Hepatocyte (in vitro differentiated cells): ENCODE data around the gene TBC1D25. TPM values are rescaled to one million over a fixed set of nuclear protein-coding genes. Genes with fewer than 3 reads are reported as not detected.
"Not testable (repeated sequence)": the region's sequence is repeated elsewhere in the genome, so short reads cannot be mapped to it uniquely, and the experiment has no call there.

ENCODE experiments used
- DNase-seq: peaks from one replicate; pipeline ENCODE4 v3.0.0-alpha.2; 2016; ENCODE audit warnings: low spot score
- H2AFZ ChIP-seq: fragments of 200-600 bp; sonication (generic); 2 replicates; pipeline ENCODE4 v1.6.0; 2016; ENCODE audit warnings: antibody characterized with exemption, mild to moderate bottlenecking
- H3K27ac ChIP-seq: fragments of 200-600 bp; sonication (generic); 2 replicates; pipeline ENCODE4 v1.5.1; 2016; ENCODE audit warnings: mild to moderate bottlenecking
- H3K27me3 ChIP-seq: fragments of 200-600 bp; sonication (generic); 2 replicates; pipeline ENCODE4 v1.6.1; 2016
- H3K36me3 ChIP-seq: fragments of 200-600 bp; sonication (generic); replicated peaks from 2 replicates; pipeline ENCODE4 v1.5.1; 2016; ENCODE audit warnings: low read depth; ENCODE audit not compliant: insufficient read depth
- H3K4me1 ChIP-seq: fragments of 200-600 bp; sonication (generic); 2 replicates; pipeline ENCODE4 v1.5.1; 2016; ENCODE audit warnings: mild to moderate bottlenecking, moderate library complexity; ENCODE audit not compliant: insufficient read depth
- H3K4me2 ChIP-seq: fragments of 200-600 bp; sonication (generic); 2 replicates; pipeline ENCODE4 v1.6.0; 2016
- H3K4me3 ChIP-seq: fragments of 200-600 bp; sonication (generic); 2 replicates; pipeline ENCODE4 v1.5.1; 2016; ENCODE audit warnings: mild to moderate bottlenecking
- H3K79me2 ChIP-seq: fragments of 200-600 bp; sonication (generic); 2 replicates; pipeline ENCODE4 v1.6.0; 2017; ENCODE audit warnings: mild to moderate bottlenecking
- H3K9me2 ChIP-seq: fragments of 200-600 bp; sonication (generic); replicated peaks from 2 replicates; pipeline ENCODE4 v1.6.0; 2017; ENCODE audit warnings: mild to moderate bottlenecking; ENCODE audit not compliant: insufficient read depth
- H3K9me3 ChIP-seq: fragments of 200-600 bp; sonication (generic); 2 replicates; pipeline ENCODE4 v1.5.1; 2016; ENCODE audit warnings: low read depth, mild to moderate bottlenecking
- H4K20me1 ChIP-seq: fragments of 200-600 bp; sonication (generic); 2 replicates; pipeline ENCODE4 v1.6.0; 2016; ENCODE audit warnings: mild to moderate bottlenecking; ENCODE audit not compliant: insufficient read depth, poor library complexity, severe bottlenecking
- EZH2 ChIP-seq: fragments of 200-600 bp; sonication (generic); IDR thresholded peaks from 2 replicates; pipeline ENCODE4 v1.6.1; 2016; ENCODE audit warnings: antibody characterized with exemption, mild to moderate bottlenecking, borderline replicate concordance
- EZH2phosphoT487 ChIP-seq: fragments of 200-600 bp; sonication (generic); IDR thresholded peaks from one replicate; pipeline ENCODE4 v1.6.1; 2018; ENCODE audit warnings: antibody characterized with exemption, mild to moderate bottlenecking, low read depth, moderate library complexity; ENCODE audit not compliant: unreplicated experiment, severe bottlenecking
- WGBS: methylation state at CpG from one replicate; pipeline ENCODE4 v1.1.6; 2016; ENCODE audit warnings: low lambda C conversion rate; ENCODE audit errors: missing lambda C conversion rate; 5-methylcytosine and 5-hydroxymethylcytosine counted together
- polyA plus RNA-seq: library from polyadenylated mRNA; unstranded; fragments of >200 nt; fragmentation: Nextera tagmentation; extraction: Ambion mirVana; gene quantifications from 2 replicates; pipeline ENCODE4 v1.2.1, GENCODE V29; 2016
- total RNA-seq: library from RNA; depleted of rRNA; stranded (reverse); fragments of >200 nt; gene quantifications from 2 replicates; pipeline ENCODE4 v1.2.3, GENCODE V29; 2014
- TF ChIP-seq, protein P1 (sequence below): fragments of 200-600 bp; sonication (generic); IDR thresholded peaks from 2 replicates; pipeline ENCODE4 v1.5.1; 2016; ENCODE audit warnings: antibody characterized with exemption, mild to moderate bottlenecking; ENCODE audit not compliant: poor library complexity

TBC1D25 gene
- total and polyA plus RNA-seq, 2 experiments from 2014 or later = 4.5 to 11.2 TPM

DNA sequence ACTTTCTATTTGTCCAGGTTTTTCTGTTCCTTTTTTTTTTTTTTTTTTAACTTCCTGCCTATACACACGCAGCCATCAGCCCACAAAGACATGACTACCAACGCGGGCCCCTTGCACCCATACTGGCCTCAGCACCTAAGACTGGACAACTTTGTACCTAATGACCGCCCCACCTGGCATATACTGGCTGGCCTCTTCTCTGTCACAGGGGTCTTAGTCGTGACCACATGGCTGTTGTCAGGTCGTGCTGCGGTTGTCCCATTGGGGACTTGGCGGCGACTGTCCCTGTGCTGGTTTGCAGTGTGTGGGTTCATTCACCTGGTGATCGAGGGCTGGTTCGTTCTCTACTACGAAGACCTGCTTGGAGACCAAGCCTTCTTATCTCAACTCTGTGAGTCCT lies 15.8 kb upstream of the TBC1D25 start:
- no peaks in the 10 kb centered on the region for H3K9me3 ChIP-seq
- no peaks in the 10 kb centered on the region for H3K27me3 ChIP-seq
- H3K4me3 ChIP-seq = no peak overlapping the region
- no peaks in the 10 kb centered on the region for H3K9me2 ChIP-seq
- no peaks in the 10 kb centered on the region for H3K36me3 ChIP-seq
- H3K27ac ChIP-seq = no peak overlapping the region
- TF ChIP-seq EZH2 (no peak), EZH2phosphoT487 (no peak)
- TF ChIP-seq, protein P1, sequence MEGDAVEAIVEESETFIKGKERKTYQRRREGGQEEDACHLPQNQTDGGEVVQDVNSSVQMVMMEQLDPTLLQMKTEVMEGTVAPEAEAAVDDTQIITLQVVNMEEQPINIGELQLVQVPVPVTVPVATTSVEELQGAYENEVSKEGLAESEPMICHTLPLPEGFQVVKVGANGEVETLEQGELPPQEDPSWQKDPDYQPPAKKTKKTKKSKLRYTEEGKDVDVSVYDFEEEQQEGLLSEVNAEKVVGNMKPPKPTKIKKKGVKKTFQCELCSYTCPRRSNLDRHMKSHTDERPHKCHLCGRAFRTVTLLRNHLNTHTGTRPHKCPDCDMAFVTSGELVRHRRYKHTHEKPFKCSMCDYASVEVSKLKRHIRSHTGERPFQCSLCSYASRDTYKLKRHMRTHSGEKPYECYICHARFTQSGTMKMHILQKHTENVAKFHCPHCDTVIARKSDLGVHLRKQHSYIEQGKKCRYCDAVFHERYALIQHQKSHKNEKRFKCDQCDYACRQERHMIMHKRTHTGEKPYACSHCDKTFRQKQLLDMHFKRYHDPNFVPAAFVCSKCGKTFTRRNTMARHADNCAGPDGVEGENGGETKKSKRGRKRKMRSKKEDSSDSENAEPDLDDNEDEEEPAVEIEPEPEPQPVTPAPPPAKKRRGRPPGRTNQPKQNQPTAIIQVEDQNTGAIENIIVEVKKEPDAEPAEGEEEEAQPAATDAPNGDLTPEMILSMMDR = no peak
- WGBS = 92% methylated on average over 12 of the region's 12 CpGs
- no peak for DNase-seq
- peak overlapping the region; percentile 85 for H3K4me2 ChIP-seq
- peaks cover 19% of the 10 kb centered on the region for H3K79me2 ChIP-seq
- H4K20me1 ChIP-seq = no peaks in the 10 kb centered on the region
- no peak overlapping the region for H2AFZ ChIP-seq
- no peaks in the 10 kb centered on the region for H3K4me1 ChIP-seq

DNA sequence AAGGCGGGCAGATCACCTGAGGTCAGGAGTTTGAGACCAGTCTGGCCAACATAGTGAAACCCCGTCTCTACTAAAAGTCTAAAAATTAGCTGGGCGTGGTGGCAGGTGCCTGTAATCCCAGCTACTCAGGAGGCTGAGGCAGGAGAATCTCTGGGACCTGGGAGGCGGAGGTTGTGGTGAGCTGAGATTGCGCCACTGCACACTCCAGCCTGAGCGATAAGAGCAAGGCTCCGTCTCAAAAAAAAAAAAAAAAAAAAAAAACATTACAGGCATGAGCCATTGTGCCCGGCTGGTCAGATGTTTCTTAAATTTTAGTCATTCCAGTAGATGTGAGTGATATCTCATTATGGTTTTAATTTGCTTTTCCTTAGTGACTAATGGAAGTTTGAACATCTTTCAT lies 13.7 kb upstream of the TBC1D25 start:
- whole genome bisulfite sequencing = 85% methylated on average over 8 of the region's 8 CpGs
- not testable (repeated sequence) for H2AFZ ChIP-seq

DNA sequence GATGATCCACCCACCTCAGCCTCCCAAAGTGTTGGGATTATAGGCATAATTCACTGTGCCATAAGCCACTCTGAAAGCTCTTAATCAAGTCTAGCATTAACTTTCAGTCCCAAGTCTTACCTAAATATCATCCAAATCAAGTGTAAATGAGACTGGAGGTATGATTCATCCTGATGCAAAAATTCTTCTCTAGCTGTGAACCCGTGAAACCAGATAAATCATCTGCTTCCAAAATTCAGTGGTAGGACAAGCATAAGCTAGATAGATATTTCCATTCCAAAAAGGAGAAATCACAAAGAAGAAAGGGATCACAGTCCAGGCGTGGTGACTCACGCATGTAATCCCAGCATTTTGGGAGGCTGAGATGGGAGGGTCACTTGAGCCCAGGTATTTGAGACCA lies 8.8 kb upstream of the TBC1D25 start:
- Histone ChIP-seq H3K27ac (peak overlapping the region; percentile 83), H3K79me2 (no peaks in the 10 kb centered on the region), H2AFZ (no peak overlapping the region), H3K4me3 (no peak overlapping the region), H4K20me1 (no peaks in the 10 kb centered on the region), H3K9me2 (no peaks in the 10 kb centered on the region), H3K4me1 (no peaks in the 10 kb centered on the region), H3K9me3 (no peaks in the 10 kb centered on the region), H3K4me2 (no peak overlapping the region), H3K27me3 (no peaks in the 10 kb centered on the region), H3K36me3 (no peaks in the 10 kb centered on the region)
- TF ChIP-seq EZH2 (no peak), EZH2phosphoT487 (no peak)
- TF ChIP-seq, protein P1 = no peak
- no peak for DNase-seq
- WGBS = 78% methylated on average over 3 of the region's 3 CpGs

More for the DNA sequence above, 13.7 kb upstream of the TBC1D25 start:
- not testable (repeated sequence) for H3K36me3 ChIP-seq, H3K27me3 ChIP-seq, DNase-seq, H3K4me1 ChIP-seq, H4K20me1 ChIP-seq, H3K9me3 ChIP-seq, H3K4me2 ChIP-seq, H3K9me2 ChIP-seq, H3K4me3 ChIP-seq, H3K27ac ChIP-seq
- H3K79me2 ChIP-seq = peaks cover 19% of the 10 kb centered on the region

DNA sequence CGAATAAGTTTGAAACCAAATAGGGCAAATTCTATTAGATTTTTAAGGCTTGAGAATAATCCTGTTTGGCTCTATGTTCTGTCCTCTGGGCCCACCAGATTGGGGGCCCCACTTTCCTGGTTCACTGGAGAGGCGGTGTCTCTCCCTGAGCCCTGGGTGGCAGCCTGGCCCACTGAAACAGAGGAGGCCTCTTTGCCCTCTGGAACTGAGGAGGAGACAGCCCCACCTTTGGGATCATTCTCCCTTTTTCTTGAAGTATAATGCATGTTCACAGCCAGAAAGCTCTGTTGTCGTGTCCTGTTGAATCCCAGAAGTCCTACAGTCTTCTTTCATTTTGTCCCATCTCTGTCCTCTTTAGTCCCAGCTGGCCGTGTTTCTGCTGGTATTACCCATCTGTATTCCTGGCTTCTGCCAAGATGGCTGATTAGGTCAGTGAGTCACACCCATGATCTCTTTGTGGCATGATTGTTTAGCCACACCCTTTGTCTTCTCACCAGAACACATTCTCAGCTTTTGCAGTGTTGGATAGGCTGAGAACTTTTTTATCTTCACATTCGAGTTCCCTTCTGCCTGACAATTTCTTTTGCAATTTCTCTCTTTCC lies 8.1 kb upstream of the TBC1D25 start:
- TF ChIP-seq EZH2 (no peak), EZH2phosphoT487 (no peak)
- TF ChIP-seq, protein P1 = no peak
- 70% methylated on average over 5 of the region's 5 CpGs for WGBS
- H3K9me3 ChIP-seq = no peaks in the 10 kb centered on the region
- no peaks in the 10 kb centered on the region for H3K36me3 ChIP-seq
- no peak overlapping the region for H3K4me3 ChIP-seq
- H3K4me1 ChIP-seq = no peaks in the 10 kb centered on the region
- H3K27ac ChIP-seq = peak overlapping the region; percentile 83
- no peak overlapping the region for H2AFZ ChIP-seq
- no peaks in the 10 kb centered on the region for H3K27me3 ChIP-seq
- no peaks in the 10 kb centered on the region for H3K9me2 ChIP-seq
- no peaks in the 10 kb centered on the region for H3K79me2 ChIP-seq
- no peaks in the 10 kb centered on the region for H4K20me1 ChIP-seq
- no peak overlapping the region for H3K4me2 ChIP-seq
- no peak for DNase-seq
